Stimulated activated CD4-positive, alpha-beta T cell treated with anti-CD3 and anti-CD28 coated beads, Interleukin-15, amount 100 ng/mL, for 48 hours (primary cell): ENCODE data around the gene ST14.
A peak's percentile ranks its signal among the peaks of the same experiment; 100 is the strongest.

Source experiments
- DNase-seq, 2 donors: peaks; one replicate each; pipeline ENCODE4 v3.0.0-alpha.2; 2020; ENCODE audit warnings: low read depth in 2 of 2

Gene ST14

DNA sequence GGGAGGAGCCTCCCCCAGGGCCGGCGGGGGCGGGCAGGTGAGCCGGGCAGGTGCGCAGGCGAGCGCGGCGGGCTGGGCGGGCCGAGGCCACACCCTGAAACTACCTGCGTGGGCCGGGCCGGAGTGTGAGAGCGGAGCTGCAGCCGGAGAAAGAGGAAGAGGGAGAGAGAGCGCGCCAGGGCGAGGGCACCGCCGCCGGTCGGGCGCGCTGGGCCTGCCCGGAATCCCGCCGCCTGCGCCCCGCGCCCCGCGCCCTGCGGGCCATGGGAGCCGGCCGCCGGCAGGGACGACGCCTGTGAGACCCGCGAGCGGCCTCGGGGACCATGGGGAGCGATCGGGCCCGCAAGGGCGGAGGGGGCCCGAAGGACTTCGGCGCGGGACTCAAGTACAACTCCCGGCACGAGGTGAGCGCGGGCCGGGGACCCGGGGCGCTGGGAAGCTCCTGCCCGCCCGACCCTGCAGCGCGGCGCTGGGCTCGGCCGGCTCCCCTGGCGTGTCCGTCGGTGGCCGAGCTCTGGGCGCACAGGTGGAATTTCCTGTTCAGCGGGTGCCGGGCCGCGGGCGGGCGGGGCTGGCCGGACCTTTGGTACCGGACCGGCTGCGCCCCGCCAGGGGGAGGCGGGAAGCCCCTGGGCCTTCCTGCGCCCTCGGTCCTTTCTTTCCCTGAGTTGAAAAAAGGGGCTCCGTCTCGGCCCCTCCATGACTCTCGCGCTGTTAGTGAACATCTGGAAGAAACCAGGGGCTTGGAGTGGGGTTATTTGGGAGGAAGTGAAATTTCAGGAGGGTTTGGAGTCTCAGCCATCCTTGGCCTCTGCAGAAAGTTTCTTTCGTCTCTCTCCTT is at the start of gene ST14:
TSS of gene ST14 (plus strand) at position 126 of the 841 bp plus-strand sequence. CDS start at position 324, 198 bp downstream.
- no peak for DNase-seq

DNA sequence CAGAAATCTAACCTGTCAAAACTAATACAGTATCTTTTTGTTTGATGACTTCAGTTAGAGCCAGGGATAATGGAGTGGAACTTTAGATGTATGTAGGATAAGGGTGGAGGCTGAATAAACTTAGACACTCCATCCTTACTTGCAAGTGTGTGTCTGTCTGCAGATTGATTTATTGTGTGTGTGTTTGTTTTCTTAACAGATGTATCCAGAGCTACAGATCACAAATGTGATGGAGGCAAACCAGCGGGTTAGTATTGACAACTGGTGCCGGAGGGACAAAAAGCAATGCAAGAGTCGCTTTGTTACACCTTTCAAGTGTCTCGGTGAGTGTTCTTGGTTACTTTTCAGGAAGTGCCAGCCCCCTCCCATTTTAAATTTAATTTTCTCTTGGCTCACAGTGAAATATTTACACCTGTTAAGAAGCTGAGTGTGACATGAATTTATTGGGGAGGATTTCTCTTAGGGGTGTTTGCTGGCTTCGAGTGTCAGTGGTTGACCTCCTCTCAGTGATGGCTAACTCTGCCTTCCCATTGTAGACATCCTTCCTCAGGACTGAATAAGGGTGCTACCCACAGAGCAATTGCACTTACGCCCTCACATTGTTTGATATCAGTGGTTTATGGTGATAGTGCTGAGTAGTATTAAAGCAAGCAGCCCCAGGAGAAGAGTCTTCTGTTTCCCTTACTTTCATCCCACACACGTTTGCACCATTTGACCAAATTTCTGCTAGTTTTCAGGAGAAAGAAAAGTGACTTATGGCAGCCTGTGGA is 49.1 kb upstream of the ST14 start:
- DNase-seq, result no peak

DNA sequence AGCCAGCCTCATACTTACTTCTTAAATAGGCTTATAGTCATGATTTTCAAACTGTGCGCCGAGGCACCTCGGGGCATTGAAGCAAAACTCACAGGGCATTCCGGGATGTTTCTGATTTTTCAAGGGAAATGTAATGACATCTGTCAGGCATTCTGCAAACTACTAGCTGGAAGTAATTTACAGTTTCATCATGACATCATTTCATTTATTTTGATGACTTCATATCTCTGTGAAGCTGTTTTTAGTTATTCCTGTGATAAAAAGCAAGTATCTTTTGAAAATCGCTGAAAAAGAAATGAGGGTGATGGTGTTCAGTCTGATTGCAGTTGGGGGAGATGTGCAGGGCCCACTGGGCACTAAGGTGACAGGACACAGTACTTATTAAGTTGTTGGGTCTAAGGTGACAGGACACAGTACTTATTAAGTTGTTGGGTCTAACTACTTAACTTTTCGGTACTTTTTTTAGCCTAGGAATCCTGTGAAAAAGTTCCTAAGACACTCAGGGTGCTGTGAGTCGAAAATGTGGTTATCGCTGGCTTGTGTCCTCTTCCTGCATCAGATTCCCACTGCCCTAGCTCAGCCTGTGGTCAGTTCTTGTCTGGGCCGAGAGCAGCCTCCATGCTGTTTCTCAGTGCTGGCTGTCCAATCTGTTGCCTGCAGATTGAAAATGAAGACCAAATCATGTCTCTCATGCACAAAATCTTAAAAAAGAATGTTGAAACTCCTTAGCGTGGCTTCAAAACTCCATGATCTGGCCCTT is 47.3 kb upstream of the ST14 start:
- no peak for DNase-seq

DNA sequence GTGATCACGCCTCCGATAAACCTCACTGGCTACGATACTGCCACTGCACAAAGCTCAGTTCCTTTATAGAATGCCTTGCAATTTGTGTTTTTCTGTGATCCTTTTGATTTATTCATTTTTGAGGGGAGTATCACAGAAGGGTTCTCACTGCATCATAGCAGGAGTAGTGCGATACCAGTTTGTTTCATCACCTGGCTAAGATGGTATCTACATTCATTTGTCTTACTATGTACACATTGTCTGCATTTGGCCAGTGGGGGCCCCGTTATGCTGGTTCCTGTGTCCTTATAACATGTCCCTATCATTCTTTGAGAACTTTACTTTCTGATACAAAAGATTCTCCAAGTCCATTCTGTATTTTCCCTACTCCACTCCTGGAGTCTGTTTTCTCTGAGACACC is 45.3 kb upstream of the ST14 start:
- DNase-seq, result no peak

DNA sequence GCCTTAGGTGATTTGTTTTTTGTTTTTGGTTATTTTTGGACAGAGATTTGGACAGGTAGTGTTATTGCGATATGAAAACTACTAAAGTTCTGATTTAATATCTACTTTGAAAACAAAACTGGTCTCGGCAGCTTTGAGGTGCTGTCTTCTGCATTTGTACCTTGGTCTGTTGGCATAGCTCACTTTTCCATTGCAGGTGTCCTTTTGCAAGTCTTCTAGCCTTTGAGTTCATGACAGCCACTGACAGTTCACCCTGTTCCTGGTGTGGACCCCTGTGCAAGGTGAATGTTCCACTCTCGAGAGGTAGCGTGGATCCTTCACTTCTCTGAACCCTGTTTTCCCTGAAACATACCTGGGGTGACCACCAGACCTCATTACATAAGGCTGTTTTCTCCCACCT is 44.9 kb upstream of the ST14 start:
- no peak for DNase-seq

DNA sequence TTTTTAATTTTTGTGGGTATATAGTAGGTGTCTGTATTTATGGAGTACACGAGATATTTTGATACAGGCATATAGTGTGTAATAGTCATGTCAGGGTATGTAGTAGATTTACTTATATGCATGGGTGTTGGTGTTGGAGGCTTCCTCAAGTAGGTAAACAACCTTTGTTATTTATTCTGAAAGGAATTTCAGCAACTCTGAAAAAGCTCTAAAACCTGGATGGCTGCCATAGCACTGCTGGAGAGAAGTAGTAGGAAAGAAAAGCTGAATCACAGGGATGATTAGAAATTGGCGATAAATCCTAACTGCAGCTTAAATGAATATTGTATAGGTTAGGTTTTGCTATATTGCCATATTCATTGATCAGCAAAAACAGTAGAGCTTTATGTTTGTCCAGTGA is 44.4 kb upstream of the ST14 start:
- DNase-seq, result no peak

DNA sequence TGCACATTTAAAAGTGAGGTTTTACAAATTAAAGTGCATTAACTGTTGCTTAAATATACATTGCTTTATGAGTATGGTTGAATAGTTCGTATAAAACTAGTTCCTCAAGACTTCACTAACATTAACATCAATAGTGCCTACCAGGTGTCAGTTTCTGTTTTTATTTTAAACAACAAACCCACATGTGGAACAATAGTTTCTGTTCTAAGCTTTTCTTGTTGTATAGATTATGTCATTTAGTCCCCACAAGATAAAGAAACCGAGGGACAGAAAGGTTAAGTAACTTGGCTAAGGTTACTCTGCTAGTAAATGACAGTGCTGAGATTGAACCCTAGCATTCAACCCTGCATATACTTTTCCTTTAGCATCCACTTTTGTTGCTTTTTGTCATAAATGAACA is 41.4 kb upstream of the ST14 start:
- DNase-seq, result no peak

DNA sequence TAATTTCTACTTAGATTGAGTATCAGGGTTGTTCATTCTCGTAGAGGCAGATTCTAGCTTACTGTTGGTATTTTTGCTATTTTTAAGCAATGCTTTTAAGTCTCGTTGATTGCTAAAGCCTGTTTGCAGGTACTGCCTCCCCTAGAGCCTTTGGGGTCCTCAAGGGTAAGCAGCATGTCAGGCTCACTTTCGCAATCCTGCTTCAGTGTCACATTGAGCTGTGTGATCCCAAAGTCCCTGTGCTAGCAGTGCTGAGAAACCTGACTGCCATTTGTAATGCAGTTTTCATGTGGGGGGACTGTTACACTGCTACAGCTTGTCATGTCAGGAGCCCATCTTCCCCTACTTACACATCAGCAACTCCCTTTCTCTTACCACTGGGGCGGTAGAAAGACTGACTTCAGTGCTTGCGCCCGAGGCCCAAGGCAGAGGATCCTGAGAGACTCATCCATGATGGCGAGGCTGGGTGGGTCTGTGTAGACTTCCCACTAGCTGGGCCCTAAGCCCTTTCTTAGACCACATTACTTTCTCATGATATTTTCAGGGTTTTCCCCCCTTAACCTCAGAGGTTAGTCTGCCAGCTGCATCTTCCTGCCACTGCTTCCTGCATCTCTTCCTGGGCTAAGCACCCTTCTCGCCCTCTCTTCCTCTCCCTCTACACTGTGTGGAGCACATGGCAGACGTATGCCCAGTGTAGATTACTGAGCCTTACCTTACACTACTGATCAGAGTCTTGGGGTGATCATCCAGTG is 40.8 kb upstream of the ST14 start:
- no peak for DNase-seq

DNA sequence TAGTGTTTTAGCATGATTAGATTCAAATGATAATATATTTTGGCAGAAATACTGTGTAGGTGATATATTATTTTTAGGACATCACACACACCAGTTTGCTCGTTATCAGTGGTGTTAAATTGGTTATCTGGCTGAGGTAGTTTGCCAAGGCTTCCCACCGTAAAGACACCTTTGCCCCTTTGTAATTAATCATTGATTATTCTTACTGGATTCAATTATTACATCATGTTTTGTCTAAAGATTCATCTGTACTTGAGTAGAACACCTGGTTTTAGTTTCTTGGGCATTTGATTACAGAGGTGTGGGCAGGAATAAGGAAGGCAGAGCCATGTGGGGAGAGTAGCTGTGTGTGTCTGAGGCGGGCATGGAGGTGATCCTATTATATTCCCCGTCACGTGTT is 39.5 kb upstream of the ST14 start:
- DNase-seq, result no peak

DNA sequence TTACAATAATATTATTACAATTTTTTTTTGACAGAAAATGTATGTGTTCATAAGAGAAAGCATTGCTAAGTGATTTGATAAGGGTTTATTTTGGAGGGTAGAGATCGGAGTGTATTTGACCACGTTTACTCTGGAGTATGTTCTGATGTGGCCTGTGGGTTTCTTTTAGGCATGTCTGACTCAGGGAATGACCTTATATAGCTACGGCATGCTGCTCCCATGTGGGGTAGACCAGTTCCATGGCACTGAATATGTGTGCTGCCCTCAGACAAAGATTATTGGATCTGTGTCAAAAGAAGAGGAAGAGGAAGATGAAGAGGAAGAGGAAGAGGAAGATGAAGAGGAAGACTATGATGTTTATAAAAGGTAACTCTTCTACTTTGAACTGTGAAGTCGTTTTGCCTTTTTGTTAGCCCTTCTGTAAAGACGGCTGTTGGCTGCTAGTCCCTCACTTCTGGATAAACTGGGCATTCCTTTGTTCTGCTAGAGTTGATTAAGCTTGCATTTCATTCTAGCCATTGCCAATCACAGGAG is 38.1 kb upstream of the ST14 start:
- DNase-seq, result no peak

DNA sequence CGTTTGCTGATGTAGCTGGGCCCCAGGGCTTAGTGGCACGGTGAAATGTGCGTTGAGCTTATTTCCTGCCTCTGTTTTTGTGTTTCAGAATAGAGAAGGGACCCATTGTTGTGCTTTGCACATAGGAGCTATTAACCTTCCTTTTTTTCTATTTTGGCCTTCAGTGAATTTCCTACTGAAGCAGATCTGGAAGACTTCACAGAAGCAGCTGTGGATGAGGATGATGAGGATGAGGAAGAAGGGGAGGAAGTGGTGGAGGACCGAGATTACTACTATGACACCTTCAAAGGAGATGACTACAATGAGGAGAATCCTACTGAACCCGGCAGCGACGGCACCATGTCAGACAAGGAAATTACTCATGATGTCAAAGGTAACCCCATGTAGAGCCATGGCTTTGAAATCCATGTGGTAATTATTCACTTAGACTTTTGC is 37.4 kb upstream of the ST14 start:
- peak; percentile 45 to 53 for DNase-seq

DNA sequence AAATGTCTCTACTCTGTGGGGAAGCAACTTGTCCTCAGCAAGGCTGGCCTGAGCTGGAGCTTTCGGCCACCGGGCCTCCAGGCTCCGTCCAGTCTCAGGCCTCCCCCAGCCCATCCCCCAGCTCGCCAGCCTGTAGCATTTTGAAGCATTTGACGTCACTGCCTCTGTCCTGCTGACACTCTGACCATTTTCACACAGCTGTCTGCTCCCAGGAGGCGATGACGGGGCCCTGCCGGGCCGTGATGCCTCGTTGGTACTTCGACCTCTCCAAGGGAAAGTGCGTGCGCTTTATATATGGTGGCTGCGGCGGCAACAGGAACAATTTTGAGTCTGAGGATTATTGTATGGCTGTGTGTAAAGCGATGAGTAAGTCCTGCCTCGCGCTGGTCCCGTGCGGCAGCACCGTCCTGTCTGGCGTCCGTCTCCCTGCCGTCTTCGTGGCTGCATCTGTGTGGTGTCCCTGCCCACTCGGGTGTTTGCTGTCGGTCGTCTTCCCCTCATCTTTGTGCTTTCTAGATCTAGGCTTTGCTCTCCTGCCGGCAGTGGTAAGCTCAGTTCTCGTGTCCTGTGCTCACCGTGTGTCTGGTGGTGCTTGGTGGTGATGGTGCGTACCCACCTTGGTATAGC is 36.1 kb upstream of the ST14 start:
- no peak for DNase-seq

DNA sequence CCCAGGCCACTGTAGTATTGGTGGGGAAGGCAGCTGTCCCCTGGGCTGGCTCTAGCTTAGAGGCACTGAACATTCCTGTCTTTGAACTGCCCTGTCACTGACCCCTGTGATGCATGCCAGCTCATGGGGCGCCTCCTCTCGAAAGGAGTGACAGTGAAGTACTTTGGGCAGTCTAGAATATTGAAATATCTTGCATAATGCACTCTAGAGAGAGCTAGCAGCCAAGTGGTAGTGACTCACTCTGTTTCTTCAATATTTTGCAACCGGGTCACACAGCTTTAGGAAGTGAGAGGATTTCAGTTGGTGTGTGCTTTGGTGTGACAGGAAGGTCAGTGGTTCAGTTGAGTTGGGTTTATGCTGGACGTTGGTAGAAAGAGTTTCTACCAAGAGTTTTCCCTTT is 35.5 kb upstream of the ST14 start:
- DNase-seq, result no peak

DNA sequence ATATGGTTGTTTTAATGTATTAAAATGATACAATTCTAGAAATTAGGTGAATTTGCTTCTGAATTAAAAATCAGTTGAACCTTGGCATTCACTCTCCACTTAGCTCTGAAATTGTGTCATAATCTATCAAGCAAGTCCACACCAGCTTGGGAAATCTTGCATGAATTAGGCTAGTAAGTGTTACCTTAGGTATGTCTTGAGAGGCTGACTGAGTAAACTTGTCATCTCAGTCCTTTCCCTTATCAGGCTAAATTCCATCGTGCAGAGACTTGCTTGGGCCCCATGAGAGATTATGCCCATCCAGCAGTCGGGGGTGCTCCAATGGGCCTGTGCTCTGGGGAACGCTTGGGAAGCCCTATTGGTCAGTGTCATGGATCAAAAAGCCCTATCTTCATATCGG is 33.9 kb upstream of the ST14 start:
- DNase-seq, result no peak

DNA sequence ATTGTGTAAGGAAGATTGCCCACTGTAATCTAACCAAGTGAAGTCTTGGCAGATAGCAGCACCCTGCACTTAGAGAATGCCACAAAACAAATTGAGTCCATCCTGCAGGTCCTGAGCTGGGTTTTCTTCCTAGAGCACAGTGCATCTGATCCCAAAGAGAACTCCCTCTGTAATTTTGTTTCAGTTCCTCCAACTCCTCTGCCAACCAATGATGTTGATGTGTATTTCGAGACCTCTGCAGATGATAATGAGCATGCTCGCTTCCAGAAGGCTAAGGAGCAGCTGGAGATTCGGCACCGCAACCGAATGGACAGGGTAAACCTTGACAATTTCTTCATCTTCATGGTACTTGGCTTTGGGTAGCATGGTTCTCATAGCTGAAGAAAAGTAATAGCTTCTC is 33.1 kb upstream of the ST14 start:
- DNase-seq, result no peak

DNA sequence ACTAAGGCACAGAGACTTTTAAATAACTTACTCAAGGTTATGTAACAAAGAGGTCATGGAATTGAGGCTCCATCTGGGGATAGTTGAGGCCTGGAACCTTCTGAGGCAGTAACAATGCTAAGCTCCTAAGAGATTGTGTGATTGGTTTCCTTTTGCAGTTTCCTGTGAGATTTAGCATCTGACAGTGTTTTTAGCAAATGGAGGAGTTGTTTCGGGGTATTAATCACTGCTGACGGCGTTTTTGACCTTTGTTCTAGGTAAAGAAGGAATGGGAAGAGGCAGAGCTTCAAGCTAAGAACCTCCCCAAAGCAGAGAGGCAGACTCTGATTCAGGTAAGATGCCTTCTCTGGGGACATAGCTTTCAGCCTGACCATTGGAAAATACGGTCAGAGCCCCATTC is 32.1 kb upstream of the ST14 start:
- DNase-seq, result no peak

DNA sequence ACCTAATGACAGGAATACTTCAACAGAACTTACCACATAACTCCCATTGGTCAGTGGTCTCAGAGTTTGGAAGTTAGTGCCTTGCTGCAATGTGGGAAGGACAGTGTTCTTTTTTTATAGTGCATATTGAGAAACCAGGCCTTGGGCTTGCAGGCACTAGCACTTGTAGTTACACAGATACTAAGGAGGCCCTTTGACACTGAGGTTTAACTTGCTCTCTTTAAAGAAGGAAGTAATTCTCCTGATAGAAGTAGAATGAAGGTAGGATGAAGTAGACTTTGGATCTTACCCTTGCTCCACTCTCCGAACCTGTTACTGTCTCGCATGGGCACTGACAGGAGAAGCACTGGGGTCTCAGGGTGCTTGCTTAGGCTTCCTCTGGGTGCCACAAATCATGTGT is 31.0 kb upstream of the ST14 start:
- no peak for DNase-seq

DNA sequence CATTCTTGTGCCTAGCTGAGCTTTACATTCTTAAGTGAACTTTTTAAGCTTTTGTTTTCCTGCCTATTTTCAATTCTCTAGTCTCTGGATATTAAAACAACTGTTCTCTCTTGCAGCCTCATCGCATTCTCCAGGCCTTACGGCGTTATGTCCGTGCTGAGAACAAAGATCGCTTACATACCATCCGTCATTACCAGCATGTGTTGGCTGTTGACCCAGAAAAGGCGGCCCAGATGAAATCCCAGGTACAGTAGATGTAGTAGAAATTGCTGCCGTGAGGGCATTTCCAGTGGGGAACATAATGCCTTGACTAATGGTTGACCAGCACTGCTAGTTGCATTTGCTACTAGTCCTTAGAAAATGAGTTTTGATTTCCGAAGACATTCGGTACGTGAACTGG is 29.7 kb upstream of the ST14 start:
- no peak for DNase-seq

DNA sequence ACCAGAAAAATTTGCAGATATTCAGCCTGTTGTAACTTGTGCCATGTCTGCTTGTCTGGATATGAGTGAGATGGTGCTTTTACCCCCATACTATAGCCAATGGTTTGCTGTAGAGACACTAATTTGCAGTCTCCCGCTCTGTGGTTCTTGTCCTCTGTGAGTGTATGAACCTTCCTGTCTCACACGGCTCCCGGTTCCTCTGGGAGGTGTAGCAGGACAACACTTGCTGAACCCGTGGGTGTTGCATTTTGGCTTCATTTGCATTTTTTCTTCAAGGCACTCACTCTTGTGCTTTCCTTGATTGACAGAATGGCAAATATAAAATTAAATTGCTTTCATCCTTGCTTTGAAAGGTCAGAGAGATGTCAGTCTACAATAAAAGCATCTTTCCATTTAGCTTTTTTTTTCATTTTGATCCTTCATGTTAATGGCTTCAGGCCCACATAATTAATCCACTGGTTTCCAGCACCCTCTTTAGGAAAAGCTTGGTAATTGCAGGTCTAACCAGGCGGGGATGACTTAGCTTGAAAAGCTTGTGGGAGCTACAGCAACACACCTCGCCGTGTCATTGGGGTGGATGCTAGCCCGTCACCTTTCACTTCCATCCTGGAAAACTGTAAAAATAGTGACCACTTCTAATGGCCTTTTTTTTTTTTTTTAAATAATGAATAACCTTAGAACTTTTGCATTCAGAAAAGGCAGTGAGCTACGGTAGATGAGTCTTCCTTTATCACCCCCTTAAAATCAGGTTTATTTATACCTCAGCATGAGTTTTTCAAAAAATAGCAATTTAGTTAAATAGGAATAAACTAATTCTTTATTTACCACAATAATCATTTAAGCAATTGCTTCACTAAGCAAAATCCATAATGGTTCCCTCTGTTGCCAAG is 27.4 kb upstream of the ST14 start:
- DNase-seq, result peak in 1 of 2 donors; percentile 21

DNA sequence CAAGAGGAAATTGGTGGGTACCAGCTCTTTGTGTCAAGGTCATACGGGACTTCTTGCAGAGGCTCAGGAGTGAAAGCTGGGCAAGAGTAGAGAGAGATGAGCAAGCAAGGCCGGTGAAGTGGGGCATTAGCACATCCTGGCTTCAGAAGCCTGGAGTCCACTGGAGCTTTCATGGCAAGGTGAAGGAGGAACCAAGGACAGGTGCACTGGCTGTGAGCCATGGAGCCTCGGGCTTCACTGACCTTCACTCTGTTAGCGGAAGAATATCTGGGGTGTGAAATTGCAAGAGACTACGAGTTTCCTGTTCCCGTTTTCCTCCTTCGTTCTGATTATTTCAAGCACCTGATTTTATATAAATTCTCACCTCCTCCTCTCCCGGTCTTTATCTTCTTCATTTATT is 25.9 kb upstream of the ST14 start:
- DNase-seq, result no peak
